A673 (cell line): Measurements from ENCODE around the gene ADCY6. TPM values are rescaled to one million over a fixed set of nuclear protein-coding genes. Genes with fewer than 3 reads are reported as not detected.

Experiments
- BruUV-seq: library from RNA; stranded (reverse); fragments of 400-500 nt; replicated peaks from 2 replicates; lab custom pipeline; 2021; lab: Mats Ljungman, UMichigan
- CTCF ChIA-PET: fragments of 300-600 bp; sonication (Branson Sonifier 250); formaldehyde crosslinking; loops from one replicate; lab custom pipeline; 2022; ENCODE audit warnings: antibody characterized with exemption; lab: Charles Lee
- POLR2A ChIA-PET: fragments of 300-600 bp; sonication (Branson Sonifier 250); formaldehyde crosslinking; loops from one replicate; lab custom pipeline; 2022; ENCODE audit warnings: antibody characterized with exemption; ENCODE audit not compliant: low non-redundant PET; lab: Charles Lee
- DNase-seq: peaks from one replicate; pipeline ENCODE4 v3.0.0-alpha.2; 2015; ENCODE audit warnings: low spot score
- H3K27ac ChIP-seq: fragments of 200-600 bp; sonication (generic); 2 replicates; pipeline ENCODE4 v1.5.1; 2016; ENCODE audit warnings: mixed run types, low read depth, mild to moderate bottlenecking, mixed read lengths, antibody characterized with exemption, low read length; ENCODE audit not compliant: poor library complexity, severe bottlenecking
- H3K27me3 ChIP-seq: fragments of 200-600 bp; sonication (generic); replicated peaks from 2 replicates; pipeline ENCODE4 v1.6.1; 2017; ENCODE audit warnings: mixed run types, low read depth, mild to moderate bottlenecking, mixed read lengths, antibody characterized with exemption, low read length; ENCODE audit not compliant: insufficient read depth, poor library complexity
- H3K36me3 ChIP-seq: fragments of 200-600 bp; sonication (generic); 2 replicates; pipeline ENCODE4 v1.6.1; 2016; ENCODE audit warnings: mixed run types, mild to moderate bottlenecking, mixed read lengths, antibody characterized with exemption, low read length; ENCODE audit not compliant: insufficient read depth, poor library complexity, severe bottlenecking
- H3K4me1 ChIP-seq: fragments of 200-600 bp; sonication (generic); 2 replicates; pipeline ENCODE4 v1.6.1; 2017; ENCODE audit warnings: mixed run types, mild to moderate bottlenecking, mixed read lengths, antibody characterized with exemption, low read length; ENCODE audit not compliant: insufficient read depth, poor library complexity, severe bottlenecking
- H3K4me3 ChIP-seq: fragments of 200-600 bp; sonication (generic); 2 replicates; pipeline ENCODE4 v1.5.1; 2016; ENCODE audit warnings: low read depth, mixed run types, mild to moderate bottlenecking, mixed read lengths, low read length; ENCODE audit not compliant: poor library complexity, severe bottlenecking
- H3K9me3 ChIP-seq: fragments of 200-600 bp; sonication (generic); 2 replicates; pipeline ENCODE4 v1.6.1; 2016; ENCODE audit warnings: mixed run types, low read depth, mild to moderate bottlenecking, mixed read lengths, antibody characterized with exemption, low read length; ENCODE audit not compliant: poor library complexity, severe bottlenecking
- EZH2 ChIP-seq: fragments of 200-600 bp; sonication (generic); IDR thresholded peaks from 2 replicates; pipeline ENCODE4 v1.6.1; 2017; ENCODE audit warnings: borderline replicate concordance, low read depth, mild to moderate bottlenecking, mixed read lengths, antibody characterized with exemption, low read length; ENCODE audit not compliant: poor library complexity, severe bottlenecking
- intact Hi-C: fragments of 100-400 bp; cut with micrococcal nuclease; formaldehyde crosslinking; loops from one replicate; pipeline ENCODE4 v1.10.0; 2022; ENCODE audit not compliant: unreplicated experiment
- total RNA-seq: library from RNA; stranded (reverse); gene quantifications from 2 replicates; pipeline ENCODE4 v1.2.3, GENCODE V29; 2021
- TF ChIP-seq, protein P1 (sequence below): fragments of 300-800, 200-600 bp; sonication (generic); conservative IDR thresholded peaks from 2 replicates; pipeline ENCODE4 v1.5.1; 2017; ENCODE audit warnings: low read depth, mild to moderate bottlenecking, antibody characterized with exemption, low read length, moderate library complexity, mixed read lengths

The ADCY6 gene
- total RNA-seq, 1 experiment from 2014 or later: 6.8 TPM

DNA sequence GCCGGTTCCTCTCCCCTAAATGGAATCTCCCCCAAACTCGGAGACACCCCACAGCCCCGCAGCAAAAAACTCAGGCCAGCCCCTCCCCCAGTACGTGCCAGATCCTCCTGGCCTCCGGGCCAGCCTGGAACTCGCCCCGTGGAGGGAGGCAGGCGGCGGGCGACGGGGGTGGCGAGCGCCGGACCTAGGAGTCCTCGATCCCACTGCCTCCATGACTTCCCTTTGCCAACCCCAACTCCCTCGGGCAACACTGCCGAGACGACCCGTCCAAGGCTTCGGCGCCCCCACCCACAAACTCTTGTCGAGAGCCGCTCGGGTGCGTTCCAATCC is 400 bp downstream of the ADCY6 start:
- POLR2A ChIA-PET: no interaction called here
- Histone ChIP-seq H3K4me1 (peaks cover 12% of the 10 kb centered on the region), H3K4me3 (peak overlapping the region; percentile 89), H3K36me3 (no peaks in the 10 kb centered on the region), H3K27me3 (no peaks in the 10 kb centered on the region), H3K27ac (peak overlapping the region; percentile 41), H3K9me3 (no peaks in the 10 kb centered on the region)
- no peak for TF ChIP-seq EZH2
- TF ChIP-seq, protein P1, sequence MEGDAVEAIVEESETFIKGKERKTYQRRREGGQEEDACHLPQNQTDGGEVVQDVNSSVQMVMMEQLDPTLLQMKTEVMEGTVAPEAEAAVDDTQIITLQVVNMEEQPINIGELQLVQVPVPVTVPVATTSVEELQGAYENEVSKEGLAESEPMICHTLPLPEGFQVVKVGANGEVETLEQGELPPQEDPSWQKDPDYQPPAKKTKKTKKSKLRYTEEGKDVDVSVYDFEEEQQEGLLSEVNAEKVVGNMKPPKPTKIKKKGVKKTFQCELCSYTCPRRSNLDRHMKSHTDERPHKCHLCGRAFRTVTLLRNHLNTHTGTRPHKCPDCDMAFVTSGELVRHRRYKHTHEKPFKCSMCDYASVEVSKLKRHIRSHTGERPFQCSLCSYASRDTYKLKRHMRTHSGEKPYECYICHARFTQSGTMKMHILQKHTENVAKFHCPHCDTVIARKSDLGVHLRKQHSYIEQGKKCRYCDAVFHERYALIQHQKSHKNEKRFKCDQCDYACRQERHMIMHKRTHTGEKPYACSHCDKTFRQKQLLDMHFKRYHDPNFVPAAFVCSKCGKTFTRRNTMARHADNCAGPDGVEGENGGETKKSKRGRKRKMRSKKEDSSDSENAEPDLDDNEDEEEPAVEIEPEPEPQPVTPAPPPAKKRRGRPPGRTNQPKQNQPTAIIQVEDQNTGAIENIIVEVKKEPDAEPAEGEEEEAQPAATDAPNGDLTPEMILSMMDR: no peak
- CTCF ChIA-PET: interaction anchor here (0.6 kb wide), 2 partner anchors 35 to 169 kb away, joined by 3 to 6 read pairs; no protein-coding TSS in a partner anchor
- intact Hi-C loops: no loop called here
- BruUV-seq: no TSS peak
- DNase-seq: no peak

DNA sequence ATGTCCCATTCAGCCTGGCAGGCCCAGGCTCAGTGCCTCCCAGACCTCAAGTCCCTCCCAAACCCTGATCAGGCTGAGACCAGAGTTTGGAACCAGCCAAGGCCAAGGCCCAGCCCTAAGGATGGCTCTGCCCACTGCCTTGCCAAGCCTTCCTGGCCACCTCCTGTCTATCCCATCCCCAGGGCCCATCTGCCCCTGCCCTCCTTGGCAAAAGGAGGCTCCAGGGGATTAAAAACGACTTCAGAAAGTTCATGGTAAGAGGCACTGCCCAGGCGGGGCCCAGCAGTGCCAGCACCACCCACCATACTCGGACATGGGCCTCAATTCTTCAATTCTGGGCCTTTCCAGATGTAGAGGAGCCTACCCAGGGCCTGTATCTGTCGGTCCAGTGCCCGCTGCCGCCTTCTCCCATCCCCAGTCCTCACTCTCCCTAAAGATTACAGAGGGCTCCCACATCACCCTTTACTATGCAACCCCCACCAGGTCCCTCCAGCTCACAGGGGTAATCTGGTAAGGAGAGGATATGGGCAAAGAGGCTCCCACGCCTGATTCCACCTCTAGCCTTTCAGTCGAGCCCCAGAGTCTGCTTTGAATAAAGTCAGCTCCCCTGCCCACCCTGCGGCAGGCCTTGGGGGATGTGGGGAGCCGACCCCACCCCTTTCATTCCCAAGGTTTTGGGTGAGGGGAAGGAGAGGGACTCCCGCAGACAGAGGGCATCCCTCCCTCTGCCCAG is 932 bp downstream of the ADCY6 start:
- TF ChIP-seq, protein P1: no peak
- TF ChIP-seq EZH2: no peak

DNA sequence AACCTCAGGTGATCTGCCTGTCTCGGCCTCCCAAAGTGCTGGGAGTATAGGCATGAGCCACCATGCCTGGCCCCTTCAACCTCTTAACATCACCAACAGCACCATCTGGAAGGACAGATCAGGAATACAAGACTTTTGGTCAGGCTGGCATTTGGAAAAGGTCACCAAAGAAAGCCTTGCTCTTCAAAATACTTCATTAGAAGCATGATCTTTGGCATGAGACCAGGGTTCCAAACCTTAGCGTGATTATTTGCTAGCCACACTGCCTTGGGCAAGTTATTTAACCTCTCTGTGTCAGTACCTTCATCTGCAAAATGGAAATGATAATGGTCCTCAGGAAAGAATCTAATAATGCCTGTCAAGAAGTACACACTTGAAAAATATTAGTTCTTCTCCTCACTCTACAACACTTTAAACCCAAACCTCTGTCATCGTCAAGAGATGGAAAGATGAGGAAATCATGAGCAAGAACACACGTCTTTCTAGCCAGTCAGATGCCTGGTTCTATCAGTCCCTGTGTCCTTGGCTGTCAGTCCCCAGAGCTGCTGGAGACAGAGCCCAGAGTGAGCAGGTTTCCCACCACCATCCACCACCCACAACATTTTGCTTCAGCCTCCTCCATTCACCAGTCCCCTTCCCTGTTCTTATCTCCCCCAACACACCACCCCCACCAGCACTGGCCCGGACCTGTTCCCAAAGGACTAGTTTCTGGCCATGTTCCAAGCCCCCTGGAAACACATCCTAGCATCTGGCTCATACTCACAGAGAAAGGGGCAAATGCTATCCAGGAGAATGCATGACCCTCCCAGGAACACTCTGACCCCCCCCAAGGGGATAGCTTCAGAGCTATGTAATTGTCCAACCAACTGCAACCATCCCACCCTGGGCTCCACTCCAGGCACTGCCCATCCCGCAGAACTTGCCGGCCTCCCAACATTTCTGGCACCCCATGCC is 2.0 kb downstream of the ADCY6 start:
- CTCF ChIA-PET: no interaction called here

More for the DNA sequence above, 932 bp downstream of the ADCY6 start:
- BruUV-seq: no TSS peak
- H3K4me3 ChIP-seq: peak overlapping the region; percentile 89
- no peaks in the 10 kb centered on the region for H3K9me3 ChIP-seq
- no peaks in the 10 kb centered on the region for H3K36me3 ChIP-seq
- peaks cover 12% of the 10 kb centered on the region for H3K4me1 ChIP-seq
- H3K27me3 ChIP-seq: no peaks in the 10 kb centered on the region
- DNase-seq: no peak
- ChIA-PET POLR2A (no interaction called here), CTCF (no interaction called here)
- intact Hi-C loops: no loop called here
- H3K27ac ChIP-seq: peak overlapping the region; percentile 41

More for the DNA sequence above, 2.0 kb downstream of the ADCY6 start:
- DNase-seq: no peak
- H3K27me3 ChIP-seq: no peaks in the 10 kb centered on the region
- no peaks in the 10 kb centered on the region for H3K36me3 ChIP-seq
- H3K9me3 ChIP-seq: no peaks in the 10 kb centered on the region
- no peak overlapping the region for H3K4me3 ChIP-seq
- peaks cover 12% of the 10 kb centered on the region for H3K4me1 ChIP-seq
- no peak overlapping the region for H3K27ac ChIP-seq
- intact Hi-C loops: no loop called here
- BruUV-seq: no TSS peak
- POLR2A ChIA-PET: no interaction called here
- TF ChIP-seq, protein P1: no peak
- TF ChIP-seq EZH2: no peak
